SKM-1 (cell line): ENCODE measurements around the gene STX1A.
A peak's percentile ranks its signal among the peaks of the same experiment; 100 is the strongest.

Experiments used
- DNase-seq: peaks from one replicate; lab custom pipeline; 2025; ENCODE audit not compliant: unreplicated experiment; lab: John Stamatoyannopoulos, UW

STX1A gene

GRCh38 chr7:73718905-73719805 lies at the start of gene STX1A:
STX1A (minus strand) TSS chr7:73719669; CDS start chr7:73719631, 38 bp downstream.
- no peak for DNase-seq

GRCh38 chr7:73768641-73769480 lies 49.4 kb upstream of the STX1A start:
- DNase-seq, result no peak

GRCh38 chr7:73766556-73767229 lies 47.2 kb upstream of the STX1A start:
- no peak for DNase-seq

GRCh38 chr7:73762659-73762999 lies 43.2 kb upstream of the STX1A start:
- DNase-seq, result no peak

GRCh38 chr7:73761854-73762658 lies 42.6 kb upstream of the STX1A start:
- DNase-seq, result no peak

- DNase-seq, result no peak
Measured at GRCh38 chr7:73758581-73759138, 39.2 kb upstream of the STX1A start.

- peak; percentile 60 for DNase-seq
Measured at GRCh38 chr7:73749931-73750776, 30.7 kb upstream of the STX1A start.

- DNase-seq, result no peak
Measured at GRCh38 chr7:73746378-73746777, 26.9 kb upstream of the STX1A start.

GRCh38 chr7:73742753-73743641 lies 23.5 kb upstream of the STX1A start:
- no peak for DNase-seq

GRCh38 chr7:73742338-73742752 lies 22.9 kb upstream of the STX1A start:
- no peak for DNase-seq

- DNase-seq, result no peak
Measured at GRCh38 chr7:73741600-73741999, 22.1 kb upstream of the STX1A start.

GRCh38 chr7:73740771-73741170 lies 21.3 kb upstream of the STX1A start:
- no peak for DNase-seq

GRCh38 chr7:73740212-73740611 lies 20.7 kb upstream of the STX1A start:
- DNase-seq, result no peak

GRCh38 chr7:73739387-73739767 lies 19.9 kb upstream of the STX1A start:
- no peak for DNase-seq

GRCh38 chr7:73738612-73739386 lies 19.3 kb upstream of the STX1A start, which contains the start of gene ABHD11:
ABHD11 (minus strand) TSS chr7:73738802; CDS start chr7:73738770, 32 bp downstream.
- peak; percentile 82 for DNase-seq

- peak; percentile 65 for DNase-seq
Measured at GRCh38 chr7:73738220-73738611, 18.7 kb upstream of the STX1A start.

- DNase-seq, result no peak
Measured at GRCh38 chr7:73737491-73738219, 18.2 kb upstream of the STX1A start.
